KMS-11 (cell line): ENCODE measurements around the gene SGCD.

ENCODE experiments used
- H2AFZ ChIP-seq: fragments of 200-600 bp; sonication (generic); 2 replicates; pipeline ENCODE4 v1.6.1; 2016; ENCODE audit warnings: antibody characterized with exemption, mixed run types, low read depth
- H3K27ac ChIP-seq: fragments of 200-600 bp; sonication (generic); 2 replicates; pipeline ENCODE4 v1.6.1; 2016; ENCODE audit warnings: mild to moderate bottlenecking, mixed run types
- H3K27me3 ChIP-seq: fragments of 200-600 bp; sonication (generic); 2 replicates; pipeline ENCODE4 v1.6.1; 2017; ENCODE audit warnings: mild to moderate bottlenecking, low read depth, mixed run types, moderate library complexity; ENCODE audit not compliant: insufficient read depth
- H3K36me3 ChIP-seq: fragments of 200-600 bp; sonication (generic); 2 replicates; pipeline ENCODE4 v1.6.1; 2017; ENCODE audit warnings: mild to moderate bottlenecking, mixed run types; ENCODE audit not compliant: insufficient read depth
- H3K4me1 ChIP-seq: fragments of 200-600 bp; sonication (generic); 2 replicates; pipeline ENCODE4 v1.6.1; 2016; ENCODE audit warnings: mild to moderate bottlenecking, low read depth, mixed run types; ENCODE audit not compliant: poor library complexity, severe bottlenecking
- H3K4me2 ChIP-seq: fragments of 200-600 bp; sonication (generic); 2 replicates; pipeline ENCODE4 v1.7.0; 2016; ENCODE audit warnings: mild to moderate bottlenecking, mixed run types
- H3K4me3 ChIP-seq: fragments of 200-600 bp; sonication (generic); IDR thresholded peaks from 2 replicates; pipeline ENCODE4 v1.6.1; 2017; ENCODE audit warnings: low read depth, low read length, mixed read lengths; ENCODE audit not compliant: insufficient read depth
- H3K79me2 ChIP-seq: fragments of 200-600 bp; sonication (generic); 2 replicates; pipeline ENCODE4 v1.6.1; 2016; ENCODE audit warnings: low read depth, mixed run types; ENCODE audit not compliant: insufficient read depth
- H3K9ac ChIP-seq: fragments of 200-600 bp; sonication (generic); 2 replicates; pipeline ENCODE4 v1.6.1; 2016; ENCODE audit warnings: mild to moderate bottlenecking, mixed run types
- H4K20me1 ChIP-seq: fragments of 200-600 bp; sonication (generic); 2 replicates; pipeline ENCODE4 v1.6.1; 2016; ENCODE audit warnings: mild to moderate bottlenecking, mixed run types; ENCODE audit not compliant: insufficient read depth
- TF ChIP-seq, protein P1 (sequence below): fragments of 200-600 bp; sonication (generic); conservative IDR thresholded peaks from 2 replicates; pipeline ENCODE4 v1.6.1; 2017; ENCODE audit warnings: low read depth, mild to moderate bottlenecking, antibody characterized with exemption, low read length, moderate library complexity, mixed read lengths

The SGCD gene

DNA sequence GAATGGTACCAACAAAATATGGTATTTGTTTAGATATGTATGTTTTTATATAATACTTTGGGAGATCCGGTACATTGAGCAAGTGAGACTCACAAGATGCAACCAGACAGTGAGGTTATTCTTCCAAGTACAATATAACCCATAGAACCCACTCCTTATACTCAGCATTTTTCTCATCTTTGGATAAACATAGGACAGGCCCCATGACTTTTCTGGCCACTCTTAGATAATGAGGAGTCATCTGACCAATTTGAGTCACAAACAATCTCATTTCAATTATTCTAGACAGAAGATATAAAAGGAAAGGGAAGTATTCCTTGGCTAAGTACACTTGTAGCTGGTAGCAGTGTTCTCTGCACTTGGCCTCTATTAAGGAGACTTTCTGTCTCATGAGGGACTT lies 150.2 kb downstream of the SGCD start:
- no peak overlapping the region for H2AFZ ChIP-seq
- TF ChIP-seq, protein P1, sequence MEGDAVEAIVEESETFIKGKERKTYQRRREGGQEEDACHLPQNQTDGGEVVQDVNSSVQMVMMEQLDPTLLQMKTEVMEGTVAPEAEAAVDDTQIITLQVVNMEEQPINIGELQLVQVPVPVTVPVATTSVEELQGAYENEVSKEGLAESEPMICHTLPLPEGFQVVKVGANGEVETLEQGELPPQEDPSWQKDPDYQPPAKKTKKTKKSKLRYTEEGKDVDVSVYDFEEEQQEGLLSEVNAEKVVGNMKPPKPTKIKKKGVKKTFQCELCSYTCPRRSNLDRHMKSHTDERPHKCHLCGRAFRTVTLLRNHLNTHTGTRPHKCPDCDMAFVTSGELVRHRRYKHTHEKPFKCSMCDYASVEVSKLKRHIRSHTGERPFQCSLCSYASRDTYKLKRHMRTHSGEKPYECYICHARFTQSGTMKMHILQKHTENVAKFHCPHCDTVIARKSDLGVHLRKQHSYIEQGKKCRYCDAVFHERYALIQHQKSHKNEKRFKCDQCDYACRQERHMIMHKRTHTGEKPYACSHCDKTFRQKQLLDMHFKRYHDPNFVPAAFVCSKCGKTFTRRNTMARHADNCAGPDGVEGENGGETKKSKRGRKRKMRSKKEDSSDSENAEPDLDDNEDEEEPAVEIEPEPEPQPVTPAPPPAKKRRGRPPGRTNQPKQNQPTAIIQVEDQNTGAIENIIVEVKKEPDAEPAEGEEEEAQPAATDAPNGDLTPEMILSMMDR = no peak
- no peaks in the 10 kb centered on the region for H3K27me3 ChIP-seq
- no peak overlapping the region for H3K27ac ChIP-seq
- H3K4me1 ChIP-seq = peaks cover 7% of the 10 kb centered on the region
- no peak overlapping the region for H3K4me2 ChIP-seq
- no peaks in the 10 kb centered on the region for H3K79me2 ChIP-seq
- H3K4me3 ChIP-seq = no peak overlapping the region
- no peaks in the 10 kb centered on the region for H4K20me1 ChIP-seq
- no peak overlapping the region for H3K9ac ChIP-seq
- H3K36me3 ChIP-seq = no peaks in the 10 kb centered on the region

DNA sequence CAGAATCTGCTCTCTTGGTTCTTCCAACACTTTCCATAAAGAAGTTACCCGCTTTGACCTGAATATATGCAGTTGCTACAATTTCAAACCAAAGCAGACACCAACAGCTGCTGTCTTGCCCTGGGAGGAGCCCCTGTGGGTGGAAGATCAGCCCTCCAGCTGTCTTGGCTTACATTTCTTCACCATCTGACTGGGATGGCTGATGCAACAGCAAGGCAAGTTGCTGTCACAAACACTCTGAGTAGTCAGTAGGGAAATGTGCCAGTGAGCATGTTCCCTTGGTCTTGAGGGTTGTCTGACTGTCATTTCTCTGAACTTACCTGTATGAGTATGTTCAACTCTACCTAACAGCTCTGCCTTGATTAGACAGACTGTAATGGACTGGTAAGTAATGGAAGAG lies 152.9 kb downstream of the SGCD start:
- Histone ChIP-seq H3K36me3 (no peaks in the 10 kb centered on the region), H3K9ac (no peak overlapping the region), H3K27me3 (no peaks in the 10 kb centered on the region), H3K27ac (no peak overlapping the region), H3K4me2 (no peak overlapping the region), H2AFZ (no peak overlapping the region), H3K79me2 (no peaks in the 10 kb centered on the region), H3K4me1 (peaks cover 7% of the 10 kb centered on the region), H4K20me1 (no peaks in the 10 kb centered on the region), H3K4me3 (no peak overlapping the region)
- TF ChIP-seq, protein P1 = no peak

DNA sequence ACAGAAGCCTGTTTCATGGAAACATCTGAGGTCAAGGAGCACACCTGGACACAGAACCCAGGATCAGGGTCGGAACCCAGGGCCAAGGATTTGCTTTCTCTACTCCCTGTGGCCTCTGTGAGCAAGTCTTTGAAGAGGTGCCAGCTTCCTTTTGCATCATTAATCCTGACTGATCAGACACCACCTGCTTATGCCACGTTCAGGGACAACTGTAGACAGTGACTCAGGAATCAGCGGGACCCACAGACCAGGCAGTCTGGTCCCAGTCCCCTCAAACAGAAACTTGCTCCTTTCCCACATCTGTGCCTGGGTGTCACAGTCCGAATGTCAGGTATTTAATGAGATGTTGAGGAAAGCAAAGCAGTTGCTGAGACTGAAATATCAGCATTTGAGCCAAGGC lies 154.8 kb downstream of the SGCD start:
- Histone ChIP-seq H3K27ac (no peak overlapping the region), H2AFZ (no peak overlapping the region), H3K4me1 (peaks cover 7% of the 10 kb centered on the region)

DNA sequence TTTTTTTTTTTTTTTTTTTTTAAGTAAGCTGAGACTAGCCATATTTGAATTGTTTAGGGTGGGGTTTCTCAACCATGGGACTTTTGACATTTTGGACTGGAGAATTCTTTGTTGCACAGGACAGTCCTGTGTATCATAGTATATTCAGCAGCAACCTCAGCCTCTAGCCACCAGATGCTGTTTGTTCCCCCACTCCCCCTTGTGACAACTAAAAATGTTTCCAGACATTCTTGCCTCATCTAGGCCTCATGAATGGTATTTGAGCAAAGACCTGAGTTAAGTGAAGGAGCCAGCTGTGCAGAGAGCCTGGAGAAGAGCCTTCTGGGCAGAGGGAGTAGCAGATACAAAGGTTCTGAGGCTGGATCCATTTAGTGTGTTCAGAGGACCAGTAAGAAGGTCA lies 155.9 kb downstream of the SGCD start:
- Histone ChIP-seq H4K20me1 (no peaks in the 10 kb centered on the region), H3K79me2 (no peaks in the 10 kb centered on the region), H3K9ac (no peak overlapping the region), H3K27me3 (no peaks in the 10 kb centered on the region), H3K4me3 (no peak overlapping the region), H3K27ac (no peak overlapping the region), H3K4me1 (peaks cover 7% of the 10 kb centered on the region), H2AFZ (no peak overlapping the region), H3K4me2 (no peak overlapping the region), H3K36me3 (no peaks in the 10 kb centered on the region)
- TF ChIP-seq, protein P1 = no peak

More for the DNA sequence above, 154.8 kb downstream of the SGCD start:
- no peaks in the 10 kb centered on the region for H3K79me2 ChIP-seq
- no peaks in the 10 kb centered on the region for H3K27me3 ChIP-seq
- no peak overlapping the region for H3K4me3 ChIP-seq
- no peak overlapping the region for H3K4me2 ChIP-seq
- no peaks in the 10 kb centered on the region for H4K20me1 ChIP-seq
- H3K36me3 ChIP-seq = no peaks in the 10 kb centered on the region
- H3K9ac ChIP-seq = no peak overlapping the region
- TF ChIP-seq, protein P1 = no peak
